ENCODE data around the gene NME7. TPM values are rescaled to one million over a fixed set of nuclear protein-coding genes. Genes with fewer than 3 reads are reported as not detected.

The NME7 gene
- total RNA-seq, 1 donor from 2014 or later = 14.5 TPM

- CTCF ChIA-PET = no interaction called here
- H3K4me3 Mint-ChIP-seq = no peak overlapping the region
- H3K27ac Mint-ChIP-seq = no peak overlapping the region
- ATAC-seq (ENCODE audit: low read depth) (no peak), DNase-seq (no peak)
- H3K27me3 Mint-ChIP-seq = no peaks in the 10 kb centered on the region
- POLR2A ChIA-PET = no interaction called here
- TF ChIP-seq CTCF (IDR thresholded peaks at IDR 0.05) = no peak
- intact Hi-C loops (cut with micrococcal nuclease) = no loop called here
- peaks cover 25% of the 10 kb centered on the region for H3K36me3 Mint-ChIP-seq (ENCODE audit: low read depth)
- H3K4me1 Mint-ChIP-seq = no peaks in the 10 kb centered on the region
- peaks cover 22% of the 10 kb centered on the region for H3K9me3 Mint-ChIP-seq
Measured at GRCh38 chr1:169266133-169266532, 101.5 kb downstream of the NME7 start.

DNA sequence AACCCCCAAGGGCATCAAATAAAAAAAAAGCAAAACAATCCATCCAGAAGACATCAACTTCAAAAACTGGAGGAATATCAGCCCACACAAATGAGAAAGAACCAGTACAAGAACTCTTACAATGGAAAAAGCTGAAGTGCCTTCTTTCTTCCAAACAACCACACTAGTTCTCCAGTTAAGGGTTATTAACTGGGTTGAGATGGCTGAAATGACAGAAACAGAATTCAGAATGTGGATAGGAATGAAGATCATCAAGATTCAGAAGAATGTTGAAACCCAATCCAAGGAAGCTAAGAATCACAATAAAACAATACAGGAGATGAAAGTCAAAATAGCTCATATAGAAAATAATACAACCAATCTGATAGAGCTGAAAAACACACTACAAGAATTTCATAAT, 104.5 kb downstream of the NME7 start:
- CTCF ChIA-PET = no interaction called here
- peaks cover 20% of the 10 kb centered on the region for H3K9me3 Mint-ChIP-seq

DNA sequence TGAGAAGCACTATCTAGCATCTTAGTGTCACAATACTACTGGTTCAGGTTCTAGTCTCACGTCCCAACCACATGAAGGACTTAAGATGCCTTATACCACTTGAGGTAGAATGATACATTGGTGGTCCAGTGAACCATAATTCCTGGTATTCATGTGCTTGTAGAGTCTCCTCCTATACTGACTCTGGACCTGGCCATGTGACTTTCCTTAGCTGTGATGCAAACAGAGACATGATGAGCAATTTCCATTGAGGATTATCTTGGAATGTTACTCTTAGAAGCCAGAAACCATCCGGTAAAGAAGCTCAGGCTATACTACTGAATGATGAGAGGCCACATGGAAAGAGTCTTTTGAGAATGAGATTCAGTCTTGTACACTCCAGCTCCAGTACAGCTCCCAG, 105.7 kb downstream of the NME7 start:
- Mint-ChIP-seq H3K4me3 (no peak overlapping the region), H3K27me3 (no peaks in the 10 kb centered on the region), H3K9me3 (peaks cover 22% of the 10 kb centered on the region), H3K36me3 (ENCODE audit: low read depth) (peaks cover 48% of the 10 kb centered on the region), H3K4me1 (no peaks in the 10 kb centered on the region), H3K27ac (no peak overlapping the region)
- ATAC-seq (ENCODE audit: low read depth) = no peak
- DNase-seq = no peak
- ChIA-PET POLR2A (interaction anchor here (0.6 kb wide), 1 partner anchor 155 kb away, joined by 3 read pairs; no protein-coding TSS in a partner anchor), CTCF (no interaction called here)
- no peak for TF ChIP-seq CTCF (IDR thresholded peaks at IDR 0.05)
- intact Hi-C loops (cut with micrococcal nuclease) = no loop called here

More for the DNA sequence above, 104.5 kb downstream of the NME7 start:
- no peaks in the 10 kb centered on the region for H3K27me3 Mint-ChIP-seq
- no peak overlapping the region for H3K4me3 Mint-ChIP-seq
- no peak for TF ChIP-seq CTCF (IDR thresholded peaks at IDR 0.05)
- no peak overlapping the region for H3K27ac Mint-ChIP-seq
- peaks cover 40% of the 10 kb centered on the region for H3K36me3 Mint-ChIP-seq (ENCODE audit: low read depth)
- DNase-seq (no peak), ATAC-seq (ENCODE audit: low read depth) (no peak)
- intact Hi-C loops (cut with micrococcal nuclease) = no loop called here
- POLR2A ChIA-PET = no interaction called here
- no peaks in the 10 kb centered on the region for H3K4me1 Mint-ChIP-seq

- intact Hi-C loops (cut with micrococcal nuclease) = no loop called here
- H3K4me1 Mint-ChIP-seq = no peaks in the 10 kb centered on the region
- ATAC-seq (ENCODE audit: low read depth) = no peak
- ChIA-PET CTCF (no interaction called here), POLR2A (no interaction called here)
- no peak for TF ChIP-seq CTCF (IDR thresholded peaks at IDR 0.05)
- peaks cover 17% of the 10 kb centered on the region for H3K9me3 Mint-ChIP-seq
- H3K27ac Mint-ChIP-seq = no peak overlapping the region
- no peak overlapping the region for H3K4me3 Mint-ChIP-seq
- no peak for DNase-seq
- peaks cover 39% of the 10 kb centered on the region for H3K36me3 Mint-ChIP-seq (ENCODE audit: low read depth)
- H3K27me3 Mint-ChIP-seq = no peaks in the 10 kb centered on the region
Measured at GRCh38 chr1:169260478-169261151, 107.0 kb downstream of the NME7 start.

- no peak overlapping the region for H3K27ac Mint-ChIP-seq
- no peaks in the 10 kb centered on the region for H3K27me3 Mint-ChIP-seq
- ATAC-seq (ENCODE audit: low read depth) = no peak
- H3K4me3 Mint-ChIP-seq = no peak overlapping the region
- H3K4me1 Mint-ChIP-seq = no peaks in the 10 kb centered on the region
- no peak for TF ChIP-seq CTCF (IDR thresholded peaks at IDR 0.05)
- H3K36me3 Mint-ChIP-seq (ENCODE audit: low read depth) = peaks cover 34% of the 10 kb centered on the region
- ChIA-PET POLR2A (no interaction called here), CTCF (no interaction called here)
- no peak for DNase-seq
- intact Hi-C loops (cut with micrococcal nuclease) = no loop called here
- H3K9me3 Mint-ChIP-seq = peaks cover 11% of the 10 kb centered on the region
Measured at GRCh38 chr1:169259816-169260215, 107.8 kb downstream of the NME7 start.

All from activated B cell treated with CpG ODN at 0.5 μM for 24 hours (primary cell).